PC-9 (cell line): ENCODE results near the gene IRF8. TPM values are rescaled to one million over a fixed set of nuclear protein-coding genes. Genes with fewer than 3 reads are reported as not detected.

Experiments
- BruUV-seq: library from RNA; stranded (reverse); fragments of 400-500 nt; replicated peaks from 2 replicates; lab custom pipeline; 2021; lab: Mats Ljungman, UMichigan
- CTCF ChIA-PET: fragments of 300-600 bp; sonication (Branson Sonifier 250); formaldehyde crosslinking; loops from one replicate; lab custom pipeline; 2022; ENCODE audit warnings: antibody characterized with exemption; lab: Charles Lee
- POLR2A ChIA-PET: fragments of 300-600 bp; sonication (Branson Sonifier 250); formaldehyde crosslinking; loops from one replicate; lab custom pipeline; 2022; ENCODE audit warnings: antibody characterized with exemption; ENCODE audit not compliant: unreplicated experiment; lab: Charles Lee
- DNase-seq, 2 experiments: peaks; one replicate each; pipeline versions ENCODE4 v3.0.0 to v3.0.0-alpha.2; 2015 to 2022; ENCODE audit warnings: mixed read lengths in 1 of 2
- H2AFZ ChIP-seq: fragments of 200-600 bp; sonication (generic); 2 replicates; pipeline ENCODE4 v1.8.1; 2017; ENCODE audit warnings: antibody characterized with exemption
- H3F3A ChIP-seq: fragments of 200-600 bp; sonication (generic); 2 replicates; pipeline ENCODE4 v1.8.1; 2017; ENCODE audit warnings: antibody characterized with exemption, mild to moderate bottlenecking, low read depth; ENCODE audit not compliant: insufficient read depth
- H3K27ac ChIP-seq: fragments of 200-600 bp; sonication (generic); 2 replicates; pipeline ENCODE4 v1.6.1; 2016; ENCODE audit warnings: mixed run types
- H3K27me3 ChIP-seq: fragments of 200-600 bp; sonication (generic); 2 replicates; pipeline ENCODE4 v1.6.1; 2016; ENCODE audit warnings: low read depth, mixed run types; ENCODE audit not compliant: insufficient read depth
- H3K36me3 ChIP-seq: fragments of 200-600 bp; sonication (generic); 2 replicates; pipeline ENCODE4 v1.6.1; 2016; ENCODE audit warnings: low read depth, mixed run types
- H3K4me1 ChIP-seq: fragments of 200-600 bp; sonication (generic); replicated peaks from 2 replicates; pipeline ENCODE4 v1.6.1; 2016; ENCODE audit warnings: mixed run types; ENCODE audit not compliant: insufficient read depth
- H3K4me2 ChIP-seq: fragments of 200-600 bp; sonication (generic); 2 replicates; pipeline ENCODE4 v1.6.1; 2017; ENCODE audit warnings: mixed run types
- H3K4me3 ChIP-seq: fragments of 200-600 bp; sonication (generic); 2 replicates; pipeline ENCODE4 v1.6.1; 2016; ENCODE audit warnings: mixed run types
- H3K79me2 ChIP-seq: fragments of 200-600 bp; sonication (generic); 2 replicates; pipeline ENCODE4 v1.6.1; 2017; ENCODE audit warnings: low read depth, mixed run types
- H3K9me2 ChIP-seq: fragments of 200-600 bp; sonication (generic); 2 replicates; pipeline ENCODE4 v1.8.1; 2017; ENCODE audit warnings: mild to moderate bottlenecking; ENCODE audit not compliant: insufficient read depth
- H3K9me3 ChIP-seq: fragments of 200-600 bp; sonication (generic); 2 replicates; pipeline ENCODE4 v1.8.1; 2016; ENCODE audit warnings: low read depth; ENCODE audit not compliant: insufficient read depth
- H4K20me1 ChIP-seq: fragments of 200-600 bp; sonication (generic); 2 replicates; pipeline ENCODE4 v1.8.1; 2017; ENCODE audit not compliant: insufficient read depth
- CTCF ChIP-seq: fragments of 200-600 bp; sonication (generic); conservative IDR thresholded peaks from 2 replicates; pipeline ENCODE4 v1.6.1; 2017; ENCODE audit warnings: mixed run types, antibody characterized with exemption, mild to moderate bottlenecking, moderate library complexity
- EZH2 ChIP-seq: fragments of 200-600 bp; sonication (generic); IDR thresholded peaks from 2 replicates; pipeline ENCODE4 v1.8.0; 2017; ENCODE audit warnings: antibody characterized with exemption, low read depth
- intact Hi-C: fragments of 100-400 bp; cut with micrococcal nuclease; formaldehyde crosslinking; loops from one replicate; pipeline ENCODE4 v1.10.0; 2022; ENCODE audit not compliant: unreplicated experiment
- total RNA-seq: library from RNA; stranded (reverse); gene quantifications from 2 replicates; pipeline ENCODE4 v1.2.3, GENCODE V29; 2021

Gene IRF8
- total RNA-seq, 1 experiment from 2014 or later: not detected

- Histone ChIP-seq H2AFZ (no peak overlapping the region), H4K20me1 (no peaks in the 10 kb centered on the region), H3K9me2 (no peaks in the 10 kb centered on the region), H3K27me3 (peaks cover 97% of the 10 kb centered on the region), H3K79me2 (no peaks in the 10 kb centered on the region), H3K27ac (no peak overlapping the region), H3K9me3 (no peaks in the 10 kb centered on the region), H3K4me3 (no peak overlapping the region), H3K4me2 (no peak overlapping the region), H3K36me3 (no peaks in the 10 kb centered on the region), H3K4me1 (no peaks in the 10 kb centered on the region), H3F3A (no peaks in the 10 kb centered on the region)
- no TSS peak for BruUV-seq
- no peak for DNase-seq
- intact Hi-C loops: no loop called here
- ChIA-PET CTCF (no interaction called here), POLR2A (no interaction called here)
- TF ChIP-seq EZH2: no peak
- no peak for TF ChIP-seq CTCF
These were observed 32.8 kb downstream of the IRF8 start for GRCh38 chr16:85931596-85932402.

- CTCF ChIA-PET: no interaction called here
- Histone ChIP-seq H3K36me3 (no peaks in the 10 kb centered on the region), H3K4me3 (no peak overlapping the region), H3F3A (no peaks in the 10 kb centered on the region), H3K4me1 (no peaks in the 10 kb centered on the region), H3K9me2 (no peaks in the 10 kb centered on the region), H2AFZ (no peak overlapping the region), H3K4me2 (no peak overlapping the region), H3K79me2 (no peaks in the 10 kb centered on the region), H3K27ac (no peak overlapping the region), H3K9me3 (no peaks in the 10 kb centered on the region), H4K20me1 (no peaks in the 10 kb centered on the region), H3K27me3 (peaks cover 97% of the 10 kb centered on the region)
- POLR2A ChIA-PET: no interaction called here
- DNase-seq: no peak
- intact Hi-C loops: no loop called here
- BruUV-seq: no TSS peak
- TF ChIP-seq CTCF: no peak
- no peak for TF ChIP-seq EZH2
These were observed 35.2 kb downstream of the IRF8 start for GRCh38 chr16:85934210-85934609.

- Histone ChIP-seq H3K36me3 (no peaks in the 10 kb centered on the region), H3K9me3 (no peaks in the 10 kb centered on the region), H3K79me2 (no peaks in the 10 kb centered on the region), H3K4me3 (no peak overlapping the region), H3K9me2 (no peaks in the 10 kb centered on the region), H3K4me2 (no peak overlapping the region), H2AFZ (no peak overlapping the region), H3K27ac (no peak overlapping the region), H3F3A (no peaks in the 10 kb centered on the region), H3K4me1 (no peaks in the 10 kb centered on the region), H3K27me3 (peaks cover 97% of the 10 kb centered on the region), H4K20me1 (no peaks in the 10 kb centered on the region)
- ChIA-PET POLR2A (no interaction called here), CTCF (no interaction called here)
- no peak for DNase-seq
- no TSS peak for BruUV-seq
- no peak for TF ChIP-seq EZH2
- no peak for TF ChIP-seq CTCF
- intact Hi-C loops: no loop called here
These were observed 36.5 kb downstream of the IRF8 start for GRCh38 chr16:85935391-85935973.
